Loucy (cell line): ENCODE data around the gene TPCN1.

Source experiments
- CTCF ChIP-seq: fragments of 200-600 bp; sonication (generic); conservative IDR thresholded peaks from 2 replicates; pipeline ENCODE4 v1.5.1; 2014; ENCODE audit warnings: mild to moderate bottlenecking, antibody characterized with exemption, low read length
- EZH2phosphoT487 ChIP-seq: fragments of 200-600 bp; IDR thresholded peaks from 2 replicates; pipeline ENCODE4 v1.6.1; 2018; ENCODE audit warnings: antibody characterized with exemption, mild to moderate bottlenecking, moderate library complexity, borderline replicate concordance

GRCh38 chr12:113221997-113222729 is 899 bp downstream of the TPCN1 start:
- TF ChIP-seq CTCF (no peak), EZH2phosphoT487 (no peak)
